Keratinocyte (primary cell): ENCODE data around the gene ARFIP1. TPM values are rescaled to one million over a fixed set of nuclear protein-coding genes. Genes with fewer than 3 reads are reported as not detected.
A peak's percentile ranks its signal among the peaks of the same experiment; 100 is the strongest.

Source experiments
- DNase-seq: peaks from one replicate; pipeline ENCODE4 v3.0.0-alpha.2; 2011; ENCODE audit warnings: low read depth, missing footprints, low spot score
- FAIRE-seq: peaks from 2 replicates; lab custom pipeline; 2011; peaks lifted over from hg19 to GRCh38; lab: Jason Lieb, UNC
- H2AFZ ChIP-seq: 2 replicates; pipeline ENCODE4 v1.6.0; 2012; ENCODE audit warnings: low read length, control low read depth, inconsistent platforms; ENCODE audit not compliant: control insufficient read depth
- H3K27ac ChIP-seq: 2 replicates; pipeline ENCODE4 v1.5.1; 2011; ENCODE audit warnings: low read length; ENCODE audit not compliant: control insufficient read depth, insufficient read depth
- H3K27me3 ChIP-seq: 3 replicates; pipeline ENCODE4 v1.6.0; 2011; ENCODE audit warnings: low read length; ENCODE audit not compliant: control insufficient read depth, insufficient read depth; ENCODE audit errors: extremely low read depth
- H3K36me3 ChIP-seq, 2 experiments: 2 replicates in 1 of 2; 3 replicates in 1 of 2; pipeline ENCODE4 v1.5.1; 2011; ENCODE audit warnings: low read length in 2 of 2, mild to moderate bottlenecking in 1 of 2; ENCODE audit not compliant: control insufficient read depth in 2 of 2, insufficient read depth in 2 of 2; ENCODE audit errors: extremely low read depth in 1 of 2
- H3K4me1 ChIP-seq: 3 replicates; pipeline ENCODE4 v1.5.1; 2011; ENCODE audit warnings: low read length; ENCODE audit not compliant: control insufficient read depth, insufficient read depth; ENCODE audit errors: extremely low read depth
- H3K4me2 ChIP-seq: 3 replicates; pipeline ENCODE4 v1.6.0; 2011; ENCODE audit warnings: low read depth, low read length; ENCODE audit not compliant: control insufficient read depth, insufficient read depth; ENCODE audit errors: extremely low read depth
- H3K4me3 ChIP-seq, 3 experiments: fragments of 200-600 bp in 1 of 3; sonication (generic) in 1 of 3; 2 replicates in 2 of 3; 3 replicates in 1 of 3; pipeline ENCODE4 v1.5.1; 2011 to 2016; ENCODE audit warnings: low read length in 3 of 3, mild to moderate bottlenecking in 3 of 3, control low read depth in 2 of 3, inconsistent platforms in 1 of 3, low read depth in 1 of 3, mixed read lengths in 1 of 3, mixed run types in 1 of 3, moderate library complexity in 1 of 3; ENCODE audit not compliant: control insufficient read depth in 2 of 3, insufficient read depth in 2 of 3; ENCODE audit errors: extremely low read depth in 1 of 3
- H3K79me2 ChIP-seq: 2 replicates; pipeline ENCODE4 v1.6.0; 2012; ENCODE audit warnings: low read length; ENCODE audit not compliant: control insufficient read depth, insufficient read depth
- H3K9ac ChIP-seq: 3 replicates; pipeline ENCODE4 v1.6.0; 2011; ENCODE audit warnings: low read length; ENCODE audit not compliant: control insufficient read depth, insufficient read depth; ENCODE audit errors: extremely low read depth
- H3K9me1 ChIP-seq: 3 replicates; pipeline ENCODE4 v1.6.0; 2011; ENCODE audit warnings: low read length; ENCODE audit not compliant: control insufficient read depth, insufficient read depth; ENCODE audit errors: extremely low read depth
- H3K9me3 ChIP-seq: 2 replicates; pipeline ENCODE4 v1.5.1; 2012; ENCODE audit warnings: low read depth, low read length; ENCODE audit not compliant: control insufficient read depth
- H4K20me1 ChIP-seq: 3 replicates; pipeline ENCODE4 v1.6.0; 2011; ENCODE audit warnings: low read length; ENCODE audit not compliant: control insufficient read depth, insufficient read depth; ENCODE audit errors: extremely low read depth
- CTCF ChIP-seq, 3 experiments: IDR thresholded peaks in 1 of 3; conservative IDR thresholded peaks in 1 of 3; optimal IDR thresholded peaks in 1 of 3; 2 replicates in 2 of 3; 3 replicates in 1 of 3; pipeline versions ENCODE3 to v1.5.1; 2011; ENCODE audit warnings: low read length in 3 of 3, mild to moderate bottlenecking in 3 of 3, moderate library complexity in 2 of 3, control low read depth in 1 of 3, inconsistent platforms in 1 of 3; ENCODE audit not compliant: insufficient read depth in 2 of 3; ENCODE audit errors: extremely low read depth in 1 of 3
- EZH2 ChIP-seq: IDR thresholded peaks from one replicate; pipeline ENCODE4 v1.6.1; 2012; ENCODE audit warnings: inconsistent platforms, mild to moderate bottlenecking, low read length, moderate library complexity
- dilution Hi-C: fragments of 300-500 bp; cut with MboI; formaldehyde crosslinking; loops from one replicate; pipeline ENCODE4 v1.7.0; 2020; ENCODE audit warnings: low sequenced_read_pairs; ENCODE audit not compliant: extremely low pct_ligation_motif_present
- polyA plus RNA-seq, 5 experiments: library from polyadenylated mRNA; depleted of rRNA in 3 of 5; stranded (reverse) in 3 of 5; stranded (forward) in 1 of 5; unstranded in 1 of 5; fragments of >200 nt; gene quantifications; 1 replicate in 1 of 5; 2 replicates in 3 of 5; 3 replicates in 1 of 5; pipeline versions ENCODE4 v1.2.1 to v1.2.3, GENCODE V29; 2011 to 2012; ENCODE audit warnings: missing spikeins in 2 of 5, low read depth in 1 of 5, low replicate concordance in 1 of 5

The ARFIP1 gene
- polyA plus RNA-seq, 1 donor (not counting 4 experiments of a cell fraction or from before 2014, with no cell fraction given), result 44.4 TPM

GRCh38 chr4:152892974-152893373, 113.2 kb downstream of the ARFIP1 start:
- TF ChIP-seq CTCF (optimal IDR thresholded peaks at IDR 0.05 in 1 of 3, IDR thresholded peaks at IDR 0.05 in 1 of 3, conservative IDR thresholded peaks at IDR 0.05 in 1 of 3; ENCODE audit: extremely low read depth in 1 of 3, insufficient read depth in 2 of 3, low read length in 3 of 3), result no peak
- TF ChIP-seq EZH2, result no peak
- dilution Hi-C loops, result no loop called here
- FAIRE-seq, result no peak

GRCh38 chr4:152894673-152895072, 114.9 kb downstream of the ARFIP1 start:
- no peak overlapping the region for H3K9ac ChIP-seq
- no peak overlapping the region for H3K4me3 ChIP-seq
- no peak overlapping the region for H3K4me2 ChIP-seq
- H2AFZ ChIP-seq, result no peak overlapping the region
- no peak overlapping the region for H3K27ac ChIP-seq
- no peaks in the 10 kb centered on the region for H3K36me3 ChIP-seq
- TF ChIP-seq CTCF (optimal IDR thresholded peaks at IDR 0.05 in 1 of 3, IDR thresholded peaks at IDR 0.05 in 1 of 3, conservative IDR thresholded peaks at IDR 0.05 in 1 of 3; ENCODE audit: extremely low read depth in 1 of 3, insufficient read depth in 2 of 3, low read length in 3 of 3) (no peak), EZH2 (no peak)
- no peaks in the 10 kb centered on the region for H3K9me3 ChIP-seq
- H3K4me1 ChIP-seq, result peaks cover 10% of the 10 kb centered on the region
- no peaks in the 10 kb centered on the region for H3K9me1 ChIP-seq
- FAIRE-seq (peak; percentile 81), DNase-seq (peak; percentile 26)
- no peaks in the 10 kb centered on the region for H3K79me2 ChIP-seq
- no peaks in the 10 kb centered on the region for H4K20me1 ChIP-seq
- dilution Hi-C loops, result no loop called here
- no peaks in the 10 kb centered on the region for H3K27me3 ChIP-seq

More at GRCh38 chr4:152892974-152893373, 113.2 kb downstream of the ARFIP1 start:
- no peak for DNase-seq
- peaks cover 0 to 2% of the 10 kb centered on the region in 2 experiments for H3K36me3 ChIP-seq
- H3K4me3 ChIP-seq, result no peak overlapping the region
- H3K9me3 ChIP-seq, result no peaks in the 10 kb centered on the region
- no peak overlapping the region for H3K9ac ChIP-seq
- no peak overlapping the region for H3K4me2 ChIP-seq
- H3K27me3 ChIP-seq, result no peaks in the 10 kb centered on the region
- no peak overlapping the region for H2AFZ ChIP-seq
- H3K9me1 ChIP-seq, result no peaks in the 10 kb centered on the region
- H4K20me1 ChIP-seq, result no peaks in the 10 kb centered on the region
- no peaks in the 10 kb centered on the region for H3K79me2 ChIP-seq
- peaks cover 10% of the 10 kb centered on the region for H3K4me1 ChIP-seq
- H3K27ac ChIP-seq, result no peak overlapping the region
